Psoas muscle (tissue), 8 donors: ENCODE measurements around the gene MPND. TPM values are rescaled to one million over a fixed set of nuclear protein-coding genes. Genes with fewer than 3 reads are reported as not detected.

ENCODE experiments used
- ATAC-seq, 4 donors: fragments of 200-7000 bp; cut with Tn5 transposase; one replicate each; pipeline ENCODE4 v1.9.1; 2020; ENCODE audit warnings: moderate library complexity in 3 of 4, mild to moderate bottlenecking in 2 of 4
- DNase-seq, 2 donors: peaks; one replicate each; pipeline ENCODE4 v3.0.0-alpha.2; 2020
- H3K27ac ChIP-seq: fragments of 200-600 bp; one replicate; pipeline ENCODE4 v1.8.0; 2022
- H3K27me3 ChIP-seq, 3 donors: fragments of 200-600 bp in 1 of 3; one replicate each; pipeline versions ENCODE4 v1.6.1 to v1.8.0; 2013 to 2022; ENCODE audit warnings: low read length in 2 of 3, mild to moderate bottlenecking in 2 of 3, moderate library complexity in 1 of 3; ENCODE audit not compliant: insufficient read depth in 3 of 3
- H3K36me3 ChIP-seq, 2 donors: fragments of 200-600 bp in 1 of 2; one replicate each; pipeline versions ENCODE4 v1.6.1 to v1.8.0; 2013 to 2022; ENCODE audit warnings: low read depth in 1 of 2, mild to moderate bottlenecking in 1 of 2, moderate library complexity in 1 of 2; ENCODE audit not compliant: insufficient read depth in 1 of 2
- H3K4me1 ChIP-seq: fragments of 200-600 bp; one replicate; pipeline ENCODE4 v1.8.0; 2022
- H3K4me3 ChIP-seq: fragments of 200-600 bp; one replicate; pipeline ENCODE4 v1.8.0; 2022; ENCODE audit warnings: mild to moderate bottlenecking
- H3K9me3 ChIP-seq: fragments of 200-600 bp; one replicate; pipeline ENCODE4 v1.8.0; 2022
- WGBS, 3 donors: extraction: QIAGEN DNeasy Blood & Tissue Kit; methylation state at CpG; one replicate each; pipeline versions ENCODE4 v1.1.6 to v1.1.7; 2013; 5-methylcytosine and 5-hydroxymethylcytosine counted together
- intact Hi-C, 2 donors: fragments of 100-400 bp; cut with DNase I; formaldehyde crosslinking; loops; one replicate each; pipeline versions ENCODE4 v1.11.0 to v1.14.2; 2022
- polyA plus RNA-seq, 3 donors: library from polyadenylated mRNA; stranded (reverse); fragments of 200-250 nt; gene quantifications; one replicate each; pipeline ENCODE4 v1.2.3, GENCODE V29; 2013
- total RNA-seq, 4 donors: library from RNA; stranded (reverse); fragmentation: NEBNext Ultra II Directional in 2 of 4; extraction: Animal tissue kit (Norgen Biotek cat#: 25700) in 2 of 4; gene quantifications; one replicate each; pipeline versions ENCODE4 v1.2.1 to v1.2.4, GENCODE V29; 2021 to 2023
- TF ChIP-seq, protein P1 (sequence below): fragments of 200-600 bp; IDR thresholded peaks from one replicate; pipeline ENCODE4 v1.8.0; 2022; ENCODE audit warnings: antibody characterized with exemption
- donor health status: healthy with polysubstance abuse.
- donor health status: DM: no; HTN: no; CAD: no; lungs with moderate emphysema.
- donor health status: Bipolar disorder and iron deficiency.
- donor health status: healthy.
- donor health status: DM: yes; HTN: yes; CAD: no.
- donor health status: DM: no; HTN: no; CAD: no.
- donor health status: DM: no; HTN: no; CAD: no.
- donor health status: DM: yes; HTN: yes; CAD: no.

MPND gene
- total and polyA plus RNA-seq, 7 donors = 7.4 to 16.4 (median 10.3) TPM

DNA sequence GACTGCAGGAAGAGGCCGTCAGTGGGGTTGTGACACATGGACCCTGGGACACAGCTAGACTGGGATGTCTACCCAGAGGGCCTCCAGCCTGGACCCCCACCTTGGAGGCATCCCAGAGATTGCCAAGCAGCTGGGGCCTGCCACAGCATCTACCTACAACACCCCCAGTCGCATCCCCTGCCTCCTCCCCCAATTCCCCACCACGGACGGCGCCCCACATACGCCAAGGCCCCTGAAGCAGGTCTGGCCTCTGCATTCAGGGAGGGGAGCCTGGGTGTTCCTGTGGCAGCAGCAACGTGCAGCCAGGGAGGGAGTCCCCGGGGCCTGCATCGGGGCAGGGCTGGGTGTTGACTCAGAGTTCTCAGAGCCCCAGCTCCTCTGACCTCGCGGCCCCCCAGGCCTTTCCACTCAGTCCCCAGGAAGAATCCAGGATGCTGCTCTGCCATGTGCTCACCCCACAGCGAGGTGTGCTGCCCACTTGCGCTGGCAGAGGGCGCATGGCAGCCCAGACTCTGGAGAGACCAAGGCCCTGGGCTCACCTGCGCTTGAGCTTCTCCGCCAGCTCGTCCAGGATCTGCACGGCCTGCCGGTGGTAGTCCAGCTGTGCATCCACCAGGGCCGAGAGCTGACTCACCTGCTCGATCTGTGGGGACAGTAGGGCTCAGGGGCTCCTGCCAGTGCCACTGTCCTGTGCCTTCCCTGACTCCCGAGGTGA is 19.6 kb downstream of the MPND start:
- ATAC-seq (no peak), DNase-seq (no peak)
- intact Hi-C loops = no loop called here
- Histone ChIP-seq H3K4me1 (peaks cover 7% of the 10 kb centered on the region), H3K36me3 (peaks cover 3 to 83% of the 10 kb centered on the region in 2 donors), H3K4me3 (no peak overlapping the region), H3K9me3 (no peaks in the 10 kb centered on the region), H3K27ac (no peak overlapping the region), H3K27me3 (no peaks in the 10 kb centered on the region)
- TF ChIP-seq, protein P1, sequence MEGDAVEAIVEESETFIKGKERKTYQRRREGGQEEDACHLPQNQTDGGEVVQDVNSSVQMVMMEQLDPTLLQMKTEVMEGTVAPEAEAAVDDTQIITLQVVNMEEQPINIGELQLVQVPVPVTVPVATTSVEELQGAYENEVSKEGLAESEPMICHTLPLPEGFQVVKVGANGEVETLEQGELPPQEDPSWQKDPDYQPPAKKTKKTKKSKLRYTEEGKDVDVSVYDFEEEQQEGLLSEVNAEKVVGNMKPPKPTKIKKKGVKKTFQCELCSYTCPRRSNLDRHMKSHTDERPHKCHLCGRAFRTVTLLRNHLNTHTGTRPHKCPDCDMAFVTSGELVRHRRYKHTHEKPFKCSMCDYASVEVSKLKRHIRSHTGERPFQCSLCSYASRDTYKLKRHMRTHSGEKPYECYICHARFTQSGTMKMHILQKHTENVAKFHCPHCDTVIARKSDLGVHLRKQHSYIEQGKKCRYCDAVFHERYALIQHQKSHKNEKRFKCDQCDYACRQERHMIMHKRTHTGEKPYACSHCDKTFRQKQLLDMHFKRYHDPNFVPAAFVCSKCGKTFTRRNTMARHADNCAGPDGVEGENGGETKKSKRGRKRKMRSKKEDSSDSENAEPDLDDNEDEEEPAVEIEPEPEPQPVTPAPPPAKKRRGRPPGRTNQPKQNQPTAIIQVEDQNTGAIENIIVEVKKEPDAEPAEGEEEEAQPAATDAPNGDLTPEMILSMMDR = no peak
- 80 to 84% (median 84%) methylated on average over 19 to 22 of the region's 22 CpGs for WGBS, 3 donors

DNA sequence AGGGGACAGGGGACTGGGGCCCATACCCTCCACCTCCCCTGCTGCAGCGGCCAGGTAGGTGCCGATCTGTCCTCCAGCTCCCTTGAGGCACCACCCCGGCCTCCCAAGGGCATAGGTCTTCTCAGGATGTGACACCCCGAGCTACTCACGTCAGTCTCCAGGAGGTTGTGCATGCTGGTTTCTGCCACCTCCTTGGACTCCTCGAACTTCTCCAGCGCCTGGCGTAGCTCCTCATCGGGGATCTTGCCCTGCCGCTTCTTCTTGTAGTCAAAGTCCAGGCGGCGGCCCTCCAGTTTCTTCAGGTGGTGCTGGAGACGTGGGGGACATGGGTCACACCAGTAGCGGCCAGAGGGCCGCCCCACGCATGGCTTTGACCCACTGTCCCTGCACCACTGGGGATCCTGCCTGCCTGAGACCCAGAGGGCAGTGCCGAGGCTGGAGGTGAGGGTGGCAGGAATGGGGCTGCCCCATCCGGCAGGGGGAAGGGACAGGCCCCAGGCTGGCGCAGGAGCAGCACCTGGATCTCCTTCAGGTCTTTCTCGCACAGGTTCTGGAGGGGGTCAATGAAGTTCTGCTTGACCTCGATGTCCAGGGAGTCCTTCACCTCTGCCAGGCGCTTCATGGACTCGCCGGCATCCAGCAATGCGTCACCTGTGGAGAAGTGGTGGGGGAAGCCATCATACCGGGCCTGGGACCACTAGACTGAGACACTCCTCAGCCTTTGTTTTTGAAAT is 20.4 kb downstream of the MPND start:
- 92 to 94% (median 93%) methylated on average over 26 of the region's 26 CpGs for WGBS, 3 donors

DNA sequence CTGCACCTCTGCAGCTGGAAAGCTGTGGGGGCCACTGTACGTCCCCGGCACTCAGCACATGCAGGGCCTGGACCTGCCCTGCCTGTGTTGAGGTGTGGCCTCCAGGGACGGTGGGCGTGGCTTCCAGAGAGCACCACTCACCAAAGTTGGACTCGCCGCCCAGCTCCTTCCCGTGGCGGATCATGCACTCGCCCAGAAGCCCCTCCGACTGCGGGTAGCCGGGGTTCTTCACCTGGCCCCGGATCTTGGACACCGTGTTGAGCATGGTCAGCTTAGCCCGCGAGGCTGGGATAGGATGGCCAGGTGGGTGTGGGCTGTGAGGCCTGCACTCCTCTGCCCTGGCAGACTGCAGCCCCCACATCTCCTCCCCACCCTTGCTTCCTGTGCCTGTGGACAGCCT is 22.0 kb downstream of the MPND start:
- ATAC-seq = no peak
- no peaks in the 10 kb centered on the region for H3K27me3 ChIP-seq
- H3K4me1 ChIP-seq = peaks cover 30% of the 10 kb centered on the region
- intact Hi-C loops = no loop called here
- H3K27ac ChIP-seq = no peak overlapping the region
- TF ChIP-seq, protein P1 = no peak
- WGBS, 3 donors = 89 to 92% (median 90%) methylated on average over 16 of the region's 16 CpGs
- no peaks in the 10 kb centered on the region for H3K9me3 ChIP-seq
- DNase-seq = no peak
- peaks cover 3 to 60% of the 10 kb centered on the region in 2 donors for H3K36me3 ChIP-seq
- no peak overlapping the region for H3K4me3 ChIP-seq

More for the DNA sequence above, 20.4 kb downstream of the MPND start:
- TF ChIP-seq, protein P1 = no peak
- intact Hi-C loops = no loop called here
- peaks cover 14% of the 10 kb centered on the region for H3K4me1 ChIP-seq
- H3K27me3 ChIP-seq = no peaks in the 10 kb centered on the region
- no peak overlapping the region for H3K27ac ChIP-seq
- ATAC-seq (no peak), DNase-seq (no peak)
- no peak overlapping the region for H3K4me3 ChIP-seq
- peaks cover 3 to 76% of the 10 kb centered on the region in 2 donors for H3K36me3 ChIP-seq
- H3K9me3 ChIP-seq = no peaks in the 10 kb centered on the region

DNA sequence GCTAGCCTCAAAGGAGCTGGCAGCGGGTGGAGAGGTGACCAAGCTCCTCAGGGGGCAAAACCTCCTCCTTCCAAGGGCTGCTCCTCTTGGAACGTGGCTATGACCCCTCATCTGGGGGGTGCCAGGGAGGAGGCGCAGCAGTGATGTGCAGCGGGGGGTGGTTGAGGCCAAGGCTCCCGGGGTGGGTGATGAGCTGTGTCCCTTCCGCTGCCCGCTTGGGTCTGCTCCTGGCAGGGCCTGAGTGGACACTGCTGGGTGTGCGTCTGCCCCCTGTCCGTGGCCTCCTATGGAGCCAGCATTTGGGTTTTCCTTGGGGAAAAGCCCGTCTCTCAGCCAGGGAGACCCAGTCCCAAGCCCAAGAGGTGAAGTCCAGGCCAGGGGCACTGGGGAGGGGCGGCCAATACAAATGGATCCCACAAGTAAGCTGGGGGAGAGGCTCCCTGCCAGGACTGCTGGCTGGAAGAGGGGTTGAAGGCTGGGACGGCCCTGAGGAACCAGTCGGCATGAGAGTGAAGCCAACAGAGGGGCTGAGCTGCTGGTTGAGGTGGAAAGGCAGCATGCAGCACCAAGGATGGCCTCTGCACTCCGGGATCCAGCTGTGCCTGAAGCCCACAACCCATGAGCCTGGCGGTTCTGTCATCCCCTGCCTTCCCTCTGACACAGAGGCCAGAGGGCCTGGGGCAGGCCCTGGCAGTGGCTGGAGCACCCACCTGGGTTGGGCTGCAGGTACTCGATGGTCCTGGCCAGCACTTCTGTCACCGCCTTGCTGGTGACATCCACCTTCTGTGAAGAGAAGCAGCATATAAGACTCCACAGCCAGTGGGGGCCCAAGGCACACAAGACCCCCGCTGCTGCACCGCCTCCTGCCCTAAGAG is 22.7 kb downstream of the MPND start:
- intact Hi-C loops = no loop called here
- TF ChIP-seq, protein P1 = no peak
- H3K27ac ChIP-seq = no peak overlapping the region
- no peaks in the 10 kb centered on the region for H3K27me3 ChIP-seq
- peaks cover 3 to 53% of the 10 kb centered on the region in 2 donors for H3K36me3 ChIP-seq
- H3K4me1 ChIP-seq = peaks cover 37% of the 10 kb centered on the region
- DNase-seq (no peak), ATAC-seq (no peak)
- no peak overlapping the region for H3K4me3 ChIP-seq
- WGBS, 3 donors = 91 to 94% (median 91%) methylated on average over 17 to 19 of the region's 19 CpGs
- H3K9me3 ChIP-seq = no peaks in the 10 kb centered on the region
